GM12872 (cell line): Measurements from ENCODE around the gene SCAMP4.

Experiments used
- TF ChIP-seq, protein P1 (sequence below): IDR thresholded peaks from 3 replicates; pipeline ENCODE4 v1.5.1; 2011; ENCODE audit warnings: low read depth, mild to moderate bottlenecking, low read length, moderate library complexity; ENCODE audit not compliant: insufficient read depth

SCAMP4 gene

DNA sequence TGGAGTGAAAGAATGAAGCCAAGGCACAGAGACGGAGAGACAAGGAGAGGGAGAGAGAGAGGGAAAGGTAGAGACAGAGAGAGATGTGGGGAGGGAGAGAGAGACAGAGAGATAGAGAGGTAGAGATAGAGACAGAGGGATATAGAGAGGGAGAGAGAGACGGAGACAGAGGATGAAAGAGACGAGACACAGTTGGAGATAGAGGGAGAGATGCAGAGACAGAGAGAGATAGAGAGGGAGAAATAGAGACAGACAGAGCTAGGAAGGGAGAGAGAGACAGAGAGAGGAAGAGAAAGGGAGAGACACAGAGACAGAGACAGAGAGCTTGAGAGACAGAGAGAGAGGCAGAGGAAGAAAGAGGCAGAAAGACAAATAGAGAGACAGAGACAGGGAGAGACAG is 31.2 kb downstream of the SCAMP4 start:
- TF ChIP-seq, protein P1, sequence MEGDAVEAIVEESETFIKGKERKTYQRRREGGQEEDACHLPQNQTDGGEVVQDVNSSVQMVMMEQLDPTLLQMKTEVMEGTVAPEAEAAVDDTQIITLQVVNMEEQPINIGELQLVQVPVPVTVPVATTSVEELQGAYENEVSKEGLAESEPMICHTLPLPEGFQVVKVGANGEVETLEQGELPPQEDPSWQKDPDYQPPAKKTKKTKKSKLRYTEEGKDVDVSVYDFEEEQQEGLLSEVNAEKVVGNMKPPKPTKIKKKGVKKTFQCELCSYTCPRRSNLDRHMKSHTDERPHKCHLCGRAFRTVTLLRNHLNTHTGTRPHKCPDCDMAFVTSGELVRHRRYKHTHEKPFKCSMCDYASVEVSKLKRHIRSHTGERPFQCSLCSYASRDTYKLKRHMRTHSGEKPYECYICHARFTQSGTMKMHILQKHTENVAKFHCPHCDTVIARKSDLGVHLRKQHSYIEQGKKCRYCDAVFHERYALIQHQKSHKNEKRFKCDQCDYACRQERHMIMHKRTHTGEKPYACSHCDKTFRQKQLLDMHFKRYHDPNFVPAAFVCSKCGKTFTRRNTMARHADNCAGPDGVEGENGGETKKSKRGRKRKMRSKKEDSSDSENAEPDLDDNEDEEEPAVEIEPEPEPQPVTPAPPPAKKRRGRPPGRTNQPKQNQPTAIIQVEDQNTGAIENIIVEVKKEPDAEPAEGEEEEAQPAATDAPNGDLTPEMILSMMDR = no peak

- TF ChIP-seq, protein P1 = no peak
These were observed 31.9 kb downstream of the SCAMP4 start for GRCh38 chr19:1936916-1937610.

DNA sequence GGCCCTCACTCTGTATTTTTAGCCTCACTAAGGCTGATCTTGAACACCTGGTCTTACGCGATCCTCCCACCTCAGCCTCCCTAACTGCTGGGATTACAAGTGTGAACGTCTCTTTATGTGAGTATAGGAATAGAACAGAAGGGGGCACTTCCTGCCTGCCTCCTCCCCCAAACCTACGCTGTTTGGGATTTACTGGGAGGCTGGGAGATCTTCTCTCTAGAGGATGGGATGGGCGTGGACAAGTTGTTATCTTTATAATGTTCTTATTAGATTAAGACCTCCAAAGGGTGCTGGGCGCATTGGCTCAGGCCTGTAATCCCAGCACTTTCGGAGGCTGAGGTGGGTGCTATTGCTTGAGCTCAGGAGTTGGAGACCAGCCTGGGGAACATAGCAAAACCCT is 32.9 kb downstream of the SCAMP4 start:
- TF ChIP-seq, protein P1 = no peak

GRCh38 chr19:1941146-1942077 is 36.2 kb downstream of the SCAMP4 start, which contains the start of gene CSNK1G2:
Gene CSNK1G2 (plus strand): TSS chr19:1941172. CDS start chr19:1969773, 28,601 bp downstream.
- TF ChIP-seq, protein P1 = peak; percentile 25; the same call in 1 of the 3 replicates

GRCh38 chr19:1942078-1942933 is 37.1 kb downstream of the SCAMP4 start:
- TF ChIP-seq, protein P1 = no peak

GRCh38 chr19:1942934-1943555 is 37.8 kb downstream of the SCAMP4 start:
- TF ChIP-seq, protein P1 = no peak
